Measurements from ENCODE around the gene TACC2. TPM values are rescaled to one million over a fixed set of nuclear protein-coding genes. Genes with fewer than 3 reads are reported as not detected.
"Not testable (repeated sequence)": the region's sequence is repeated elsewhere in the genome, so short reads cannot be mapped to it uniquely, and the experiment has no call there.

The TACC2 gene
- total RNA-seq, 4 donors from 2014 or later, result 206 to 606 (median 261) TPM

DNA sequence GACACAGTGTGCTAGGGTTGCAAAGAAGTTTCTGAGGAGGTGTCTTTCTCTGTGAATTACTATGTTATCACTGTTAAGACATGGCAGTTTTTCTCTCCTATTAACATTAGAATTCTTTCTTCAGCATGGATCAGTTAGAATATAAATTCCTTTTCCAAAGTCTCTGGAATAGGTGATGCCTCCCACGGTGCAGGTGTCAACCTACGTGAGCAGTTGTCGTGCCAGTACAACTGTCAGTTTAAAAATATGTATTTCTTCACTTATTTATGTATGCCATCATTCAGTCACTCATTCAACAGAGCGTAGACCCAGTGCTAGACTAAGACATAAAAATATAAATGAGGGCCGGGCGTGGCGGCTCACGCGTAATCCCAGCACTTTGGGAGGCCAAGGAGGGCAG is 83.5 kb downstream of the TACC2 start:
- H3K27me3 ChIP-seq, result no peaks in the 10 kb centered on the region
- peak; percentile 28 for DNase-seq (ENCODE audit: low spot score in 2 of 2)
- WGBS, result 95% methylated on average over 9 of the region's 9 CpGs

DNA sequence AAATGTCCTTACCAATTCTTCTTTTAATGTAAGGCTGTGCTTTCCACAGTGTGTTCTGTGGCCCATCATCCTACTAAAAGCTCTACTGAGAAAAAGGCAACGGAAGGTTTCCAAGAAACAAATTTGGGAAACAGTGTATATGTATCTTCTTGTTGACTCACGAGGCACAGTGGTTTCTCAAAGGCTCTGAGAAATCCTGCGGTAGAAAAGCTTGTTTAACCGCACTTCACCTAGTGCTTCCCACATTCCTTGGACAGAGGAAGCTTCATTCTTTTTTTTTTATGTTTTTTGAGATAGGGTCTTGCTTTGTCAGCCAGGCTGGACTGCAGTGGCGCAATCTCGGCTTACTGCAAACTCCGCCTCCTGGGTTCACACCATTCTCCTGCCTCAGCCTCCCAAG is 84.5 kb downstream of the TACC2 start:
- Histone ChIP-seq H3K4me3 (no peak overlapping the region), H3K4me1 (peaks cover 23% of the 10 kb centered on the region), H3K27me3 (no peaks in the 10 kb centered on the region), H3K9me3 (no peaks in the 10 kb centered on the region), H3K27ac (no peak overlapping the region), H3K36me3 (no peaks in the 10 kb centered on the region)
- no peak for DNase-seq (ENCODE audit: low spot score in 2 of 2)
- 84% methylated on average over 7 of the region's 7 CpGs for WGBS
- TF ChIP-seq POLR2AphosphoS5 (IDR thresholded peaks at IDR 0.05) (no peak), EP300 (IDR thresholded peaks at IDR 0.05) (no peak), POLR2A (IDR thresholded peaks at IDR 0.05) (no peak)
- TF ChIP-seq, protein P1, sequence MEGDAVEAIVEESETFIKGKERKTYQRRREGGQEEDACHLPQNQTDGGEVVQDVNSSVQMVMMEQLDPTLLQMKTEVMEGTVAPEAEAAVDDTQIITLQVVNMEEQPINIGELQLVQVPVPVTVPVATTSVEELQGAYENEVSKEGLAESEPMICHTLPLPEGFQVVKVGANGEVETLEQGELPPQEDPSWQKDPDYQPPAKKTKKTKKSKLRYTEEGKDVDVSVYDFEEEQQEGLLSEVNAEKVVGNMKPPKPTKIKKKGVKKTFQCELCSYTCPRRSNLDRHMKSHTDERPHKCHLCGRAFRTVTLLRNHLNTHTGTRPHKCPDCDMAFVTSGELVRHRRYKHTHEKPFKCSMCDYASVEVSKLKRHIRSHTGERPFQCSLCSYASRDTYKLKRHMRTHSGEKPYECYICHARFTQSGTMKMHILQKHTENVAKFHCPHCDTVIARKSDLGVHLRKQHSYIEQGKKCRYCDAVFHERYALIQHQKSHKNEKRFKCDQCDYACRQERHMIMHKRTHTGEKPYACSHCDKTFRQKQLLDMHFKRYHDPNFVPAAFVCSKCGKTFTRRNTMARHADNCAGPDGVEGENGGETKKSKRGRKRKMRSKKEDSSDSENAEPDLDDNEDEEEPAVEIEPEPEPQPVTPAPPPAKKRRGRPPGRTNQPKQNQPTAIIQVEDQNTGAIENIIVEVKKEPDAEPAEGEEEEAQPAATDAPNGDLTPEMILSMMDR (IDR thresholded peaks at IDR 0.05), result no peak

More for the DNA sequence above, 83.5 kb downstream of the TACC2 start:
- H3K36me3 ChIP-seq, result no peaks in the 10 kb centered on the region
- no peaks in the 10 kb centered on the region for H3K9me3 ChIP-seq
- H3K4me3 ChIP-seq, result no peak overlapping the region
- H3K4me1 ChIP-seq, result peaks cover 24% of the 10 kb centered on the region
- H3K27ac ChIP-seq, result no peak overlapping the region
- no peak for TF ChIP-seq EP300 (IDR thresholded peaks at IDR 0.05)
- no peak for TF ChIP-seq POLR2A (IDR thresholded peaks at IDR 0.05)
- TF ChIP-seq, protein P1 (IDR thresholded peaks at IDR 0.05), result no peak
- TF ChIP-seq POLR2AphosphoS5 (IDR thresholded peaks at IDR 0.05), result no peak

DNA sequence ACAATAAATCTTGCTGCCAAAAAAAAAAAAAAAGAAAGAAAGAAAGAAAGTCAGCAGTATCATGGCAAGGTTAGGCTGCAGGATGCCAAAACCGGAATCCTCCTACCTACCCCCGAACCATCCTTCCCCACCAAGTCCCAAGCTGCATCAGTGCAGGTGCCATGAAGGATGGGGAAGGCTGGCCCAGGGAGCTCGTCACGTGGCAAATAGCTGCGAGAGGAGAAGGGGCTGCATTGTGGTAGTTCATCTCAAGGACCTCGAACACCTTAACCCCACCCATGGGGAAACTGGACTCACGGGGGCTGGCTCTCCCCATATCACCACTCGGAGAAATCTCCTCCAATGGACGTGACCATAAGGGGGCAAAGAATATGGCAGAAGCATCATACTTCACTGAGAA is 86.2 kb downstream of the TACC2 start:
- H3K36me3 ChIP-seq, result no peaks in the 10 kb centered on the region
- peaks cover 10% of the 10 kb centered on the region for H3K4me1 ChIP-seq
- no peaks in the 10 kb centered on the region for H3K9me3 ChIP-seq
- 95% methylated on average over 9 of the region's 9 CpGs for WGBS
- DNase-seq (ENCODE audit: low spot score in 2 of 2), result peak; percentile 48 to 53
- H3K27ac ChIP-seq, result no peak overlapping the region
- no peak overlapping the region for H3K4me3 ChIP-seq
- TF ChIP-seq POLR2AphosphoS5 (IDR thresholded peaks at IDR 0.05) (no peak), POLR2A (IDR thresholded peaks at IDR 0.05) (no peak)
- TF ChIP-seq, protein P1 (IDR thresholded peaks at IDR 0.05), result no peak
- H3K27me3 ChIP-seq, result no peaks in the 10 kb centered on the region

DNA sequence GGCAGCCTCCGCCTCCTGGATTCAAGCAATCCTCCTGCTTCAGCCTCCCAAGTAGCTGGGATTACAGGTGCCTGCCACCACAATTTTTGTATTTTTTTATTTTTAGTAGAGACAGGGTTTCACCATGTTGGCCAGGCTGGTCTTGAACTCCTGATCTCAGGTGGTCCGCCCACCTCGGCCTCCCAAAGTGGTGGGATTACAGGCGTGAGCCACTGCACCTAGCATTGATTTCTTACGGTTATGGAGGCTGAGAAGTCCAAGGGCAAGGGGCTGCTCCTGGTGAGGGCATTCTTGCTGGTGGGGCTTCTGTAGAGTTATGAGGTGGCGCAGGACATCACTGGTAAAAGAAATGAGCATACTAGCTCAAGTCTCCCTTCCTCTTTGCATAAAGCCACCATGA is 86.9 kb downstream of the TACC2 start:
- not testable (repeated sequence) for H3K9me3 ChIP-seq, H3K27ac ChIP-seq, H3K4me1 ChIP-seq, H3K27me3 ChIP-seq, H3K4me3 ChIP-seq, H3K36me3 ChIP-seq
- DNase-seq (ENCODE audit: low spot score in 2 of 2), result peak; percentile 17 to 41
- 98% methylated on average over 6 of the region's 6 CpGs for WGBS

DNA sequence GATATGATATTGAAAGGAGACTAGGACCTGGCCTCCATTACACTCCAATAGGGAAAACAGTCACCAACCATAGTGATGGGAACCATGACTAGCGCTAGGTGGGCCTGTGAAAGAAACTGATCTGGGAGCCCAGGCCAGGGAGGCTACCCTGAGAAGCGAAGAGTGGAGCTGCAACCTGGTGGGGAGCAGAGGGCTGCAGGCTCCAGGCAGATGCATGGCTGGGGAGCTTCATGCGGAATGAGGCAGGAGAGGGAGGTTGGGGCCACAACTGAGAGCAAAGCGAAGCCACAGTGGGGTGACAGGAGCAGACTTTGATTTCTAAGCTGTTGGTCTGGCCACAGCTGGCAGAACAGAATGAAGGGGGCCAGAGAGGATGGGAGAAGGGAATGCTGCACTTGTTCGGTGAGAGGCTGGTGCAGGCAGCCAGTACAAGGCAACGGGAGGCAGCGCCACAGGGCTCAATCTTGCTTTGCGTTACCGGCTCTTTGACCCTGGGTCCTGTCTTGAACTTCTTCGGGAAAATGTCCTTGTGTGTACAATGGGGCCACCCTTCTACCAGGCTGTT is 88.4 kb downstream of the TACC2 start:
- Histone ChIP-seq H3K36me3 (no peaks in the 10 kb centered on the region), H3K27me3 (no peaks in the 10 kb centered on the region), H3K4me3 (no peak overlapping the region), H3K4me1 (peaks cover 12% of the 10 kb centered on the region), H3K9me3 (no peaks in the 10 kb centered on the region), H3K27ac (no peak overlapping the region)
- 93% methylated on average over 10 of the region's 10 CpGs for WGBS
- peak; percentile 47 to 61 for DNase-seq (ENCODE audit: low spot score in 2 of 2)
- TF ChIP-seq, protein P1 (IDR thresholded peaks at IDR 0.05), result no peak
- TF ChIP-seq POLR2AphosphoS5 (IDR thresholded peaks at IDR 0.05) (no peak), EP300 (IDR thresholded peaks at IDR 0.05) (no peak), POLR2A (IDR thresholded peaks at IDR 0.05) (no peak)

DNA sequence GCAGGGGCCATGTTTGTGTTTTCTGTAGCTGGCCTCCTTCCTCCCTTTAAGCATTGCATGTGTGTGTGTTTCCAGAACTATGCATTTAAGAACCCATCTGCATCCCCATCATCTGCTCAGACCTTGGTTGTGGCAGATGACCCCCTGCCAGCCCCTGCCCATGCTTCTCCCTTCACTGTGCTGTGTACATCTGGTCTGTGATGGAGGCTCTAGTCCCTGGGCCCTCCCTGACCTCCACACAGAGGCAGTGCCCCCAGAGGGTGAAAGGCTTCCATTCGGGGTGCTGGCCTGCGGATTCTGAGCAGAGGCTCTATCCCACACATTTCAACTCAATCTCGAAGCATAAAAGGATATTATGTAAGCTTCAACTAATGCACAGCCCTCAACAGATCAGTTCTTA is 89.4 kb downstream of the TACC2 start:
- H3K27me3 ChIP-seq, result no peaks in the 10 kb centered on the region
- no peaks in the 10 kb centered on the region for H3K9me3 ChIP-seq
- TF ChIP-seq EP300 (IDR thresholded peaks at IDR 0.05) (no peak), POLR2A (IDR thresholded peaks at IDR 0.05) (no peak), POLR2AphosphoS5 (IDR thresholded peaks at IDR 0.05) (no peak)
- TF ChIP-seq, protein P1 (IDR thresholded peaks at IDR 0.05), result no peak
- DNase-seq (ENCODE audit: low spot score in 2 of 2), result peak; percentile 47 to 63
- no peak overlapping the region for H3K4me3 ChIP-seq
- no peak overlapping the region for H3K27ac ChIP-seq
- WGBS, result 55% methylated on average over 2 of the region's 3 CpGs
- peaks cover 20% of the 10 kb centered on the region for H3K4me1 ChIP-seq
- H3K36me3 ChIP-seq, result no peaks in the 10 kb centered on the region

Data from suprapubic skin (tissue), 4 donors.